GM18517 (cell line): ENCODE data around the gene EEFSEC.

Experiments used
- ATAC-seq: cut with Tn5 transposase; IDR thresholded peaks from one replicate; pipeline ENCODE4 v1.9.1; 2021; ENCODE audit warnings: mild to moderate bottlenecking, moderate library complexity; ENCODE audit not compliant: unreplicated experiment

Gene EEFSEC

GRCh38 chr3:128402998-128403397 lies 249.7 kb downstream of the EEFSEC start:
- ATAC-seq = no peak

GRCh38 chr3:128404276-128405068 lies 251.2 kb downstream of the EEFSEC start:
- ATAC-seq = no peak

GRCh38 chr3:128405554-128406277 lies 252.4 kb downstream of the EEFSEC start:
- no peak for ATAC-seq

GRCh38 chr3:128407247-128407646 lies 254.0 kb downstream of the EEFSEC start:
- no peak for ATAC-seq

- no peak for ATAC-seq
These were observed 254.9 kb downstream of the EEFSEC start for GRCh38 chr3:128408012-128408692.

GRCh38 chr3:128408693-128409623 lies 255.7 kb downstream of the EEFSEC start:
- ATAC-seq = no peak

GRCh38 chr3:128409624-128410581 lies 256.6 kb downstream of the EEFSEC start:
- ATAC-seq = no peak

GRCh38 chr3:128410669-128411573 lies 257.6 kb downstream of the EEFSEC start:
- no peak for ATAC-seq

- no peak for ATAC-seq
These were observed 258.3 kb downstream of the EEFSEC start for GRCh38 chr3:128411574-128412064.

GRCh38 chr3:128412180-128413002 lies 259.1 kb downstream of the EEFSEC start:
- no peak for ATAC-seq

- no peak for ATAC-seq
These were observed 259.7 kb downstream of the EEFSEC start for GRCh38 chr3:128413003-128413370.

- ATAC-seq = no peak
These were observed 260.3 kb downstream of the EEFSEC start for GRCh38 chr3:128413413-128414205.

- ATAC-seq = no peak
These were observed 262.0 kb downstream of the EEFSEC start for GRCh38 chr3:128415200-128415772.

GRCh38 chr3:128415773-128416577 lies 262.7 kb downstream of the EEFSEC start:
- ATAC-seq = no peak

GRCh38 chr3:128416578-128417211 lies 263.4 kb downstream of the EEFSEC start:
- ATAC-seq = no peak
